Measurements from ENCODE around the gene AQP5. TPM values are rescaled to one million over a fixed set of nuclear protein-coding genes. Genes with fewer than 3 reads are reported as not detected.

AQP5 gene
- total RNA-seq, 1 donor = not detected

DNA sequence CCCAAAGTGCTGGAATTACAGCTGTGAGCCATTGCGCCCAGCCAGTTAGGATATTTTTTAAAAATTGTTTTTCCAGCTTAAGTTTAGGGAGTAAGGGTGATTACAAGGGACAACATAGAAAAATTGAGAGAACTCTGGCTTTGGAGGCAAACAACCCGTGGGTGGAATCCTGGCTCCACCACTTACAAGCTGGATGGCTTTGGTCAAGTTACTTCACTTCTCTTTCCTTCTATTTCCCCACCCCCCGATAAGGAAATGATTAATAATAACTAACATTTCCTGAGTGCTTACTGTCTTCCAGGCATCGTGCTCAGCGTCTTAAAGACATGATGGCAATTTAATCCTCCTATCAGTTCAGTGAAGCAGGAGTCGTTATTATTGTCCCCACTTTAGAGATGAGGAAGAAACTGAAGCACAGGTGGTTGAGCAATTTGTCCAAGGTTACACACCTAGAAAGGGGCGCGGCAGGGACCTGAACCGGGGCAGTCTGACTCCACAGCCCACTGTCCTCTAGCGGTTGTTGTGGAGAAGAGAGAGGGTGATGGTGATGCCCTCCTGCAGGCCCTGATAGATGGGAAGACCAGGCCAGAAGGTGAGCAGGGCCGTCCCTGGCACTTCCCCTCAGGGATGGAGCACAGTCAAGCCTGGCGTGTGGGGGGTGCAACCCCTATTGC, 41.3 kb upstream of the AQP5 start:
- DNase-seq (ENCODE audit: low read depth) = peak; percentile 16
- no peak for TF ChIP-seq CTCF (IDR thresholded peaks at IDR 0.05; ENCODE audit: insufficient read depth, low read depth, low read length)
- no peak overlapping the region for H3K4me3 ChIP-seq (ENCODE audit: low read depth, low read length)

- no peak for TF ChIP-seq CTCF (IDR thresholded peaks at IDR 0.05; ENCODE audit: insufficient read depth, low read depth, low read length)
- no peak for DNase-seq (ENCODE audit: low read depth)
- H3K4me3 ChIP-seq (ENCODE audit: low read depth, low read length) = no peak overlapping the region
These were observed 40.8 kb upstream of the AQP5 start for GRCh38 chr12:49920915-49921286.

GRCh38 chr12:49921299-49921698, 40.4 kb upstream of the AQP5 start:
- H3K4me3 ChIP-seq (ENCODE audit: low read depth, low read length) = no peak overlapping the region
- DNase-seq (ENCODE audit: low read depth) = no peak
- TF ChIP-seq CTCF (IDR thresholded peaks at IDR 0.05; ENCODE audit: insufficient read depth, low read depth, low read length) = no peak

DNA sequence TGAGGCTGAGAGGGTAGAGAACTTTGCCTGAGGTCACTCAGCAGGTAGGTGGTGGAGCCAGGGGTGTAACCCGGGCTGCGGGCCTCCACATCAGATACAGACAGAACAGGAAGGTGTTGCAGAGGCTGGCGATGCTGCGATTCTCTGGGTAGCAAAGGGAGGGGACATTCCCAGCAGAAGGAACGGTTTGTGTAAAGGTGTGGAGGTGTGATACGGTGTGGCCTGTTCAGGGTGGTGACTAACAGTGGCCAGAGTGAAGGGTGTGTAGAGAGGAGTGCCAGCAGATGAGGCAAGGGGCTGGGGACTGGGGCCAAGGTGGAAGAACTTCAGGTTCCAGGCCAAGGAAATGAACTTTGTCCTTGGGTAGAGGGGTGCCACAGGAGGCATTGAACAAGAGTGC, 39.7 kb upstream of the AQP5 start:
- DNase-seq (ENCODE audit: low read depth) = no peak
- TF ChIP-seq CTCF (IDR thresholded peaks at IDR 0.05; ENCODE audit: insufficient read depth, low read depth, low read length) = no peak
- H3K4me3 ChIP-seq (ENCODE audit: low read depth, low read length) = no peak overlapping the region

DNA sequence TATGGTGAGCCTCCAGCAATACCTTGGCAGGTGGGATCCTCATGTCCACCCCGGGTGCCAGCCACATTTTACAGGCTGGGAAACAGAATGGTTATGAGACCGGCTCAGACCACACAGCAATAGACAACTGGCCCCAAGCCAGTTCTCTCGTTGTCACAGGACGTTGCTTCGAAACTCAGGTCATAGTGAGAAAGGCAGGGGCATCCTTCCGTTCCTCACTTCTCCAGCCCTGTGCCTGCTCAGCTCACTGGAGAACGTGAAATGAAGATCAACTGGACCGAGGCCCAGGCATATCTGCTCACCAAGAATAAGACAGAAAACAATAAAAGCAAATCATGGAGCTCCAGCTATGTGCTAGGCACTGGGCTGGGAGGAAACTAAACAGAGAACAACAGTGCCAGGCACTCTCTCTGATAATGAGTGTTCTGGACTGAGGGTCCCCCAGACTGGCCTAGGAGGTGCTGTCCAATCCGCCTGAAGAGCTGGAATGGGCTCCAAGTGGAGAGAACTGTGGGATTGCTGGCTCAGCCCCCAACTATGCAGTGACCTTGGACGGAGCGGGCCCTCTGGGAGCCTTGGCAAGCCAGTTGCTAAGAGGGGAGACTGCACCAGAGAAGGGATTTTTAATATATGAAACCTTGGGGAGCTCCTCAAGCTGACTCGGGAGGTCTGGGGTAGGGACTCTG, 39.2 kb upstream of the AQP5 start:
- no peak overlapping the region for H3K4me3 ChIP-seq (ENCODE audit: low read depth, low read length)
- TF ChIP-seq CTCF (IDR thresholded peaks at IDR 0.05; ENCODE audit: insufficient read depth, low read depth, low read length) = no peak
- no peak for DNase-seq (ENCODE audit: low read depth)

- H3K4me3 ChIP-seq (ENCODE audit: low read depth, low read length) = no peak overlapping the region
- no peak for DNase-seq (ENCODE audit: low read depth)
- no peak for TF ChIP-seq CTCF (IDR thresholded peaks at IDR 0.05; ENCODE audit: insufficient read depth, low read depth, low read length)
These were observed 38.5 kb upstream of the AQP5 start for GRCh38 chr12:49923035-49923644.
